Kidney glomerular epithelial cell (primary cell): ENCODE measurements around the gene IFNA2.
A peak's percentile ranks its signal among the peaks of the same experiment; 100 is the strongest.
"Not testable (repeated sequence)": the region's sequence is repeated elsewhere in the genome, so short reads cannot be mapped to it uniquely, and the experiment has no call there.

ENCODE experiments used
- DNase-seq: peaks from one replicate; lab custom pipeline; 2025; lab: John Stamatoyannopoulos, UW

The IFNA2 gene

DNA sequence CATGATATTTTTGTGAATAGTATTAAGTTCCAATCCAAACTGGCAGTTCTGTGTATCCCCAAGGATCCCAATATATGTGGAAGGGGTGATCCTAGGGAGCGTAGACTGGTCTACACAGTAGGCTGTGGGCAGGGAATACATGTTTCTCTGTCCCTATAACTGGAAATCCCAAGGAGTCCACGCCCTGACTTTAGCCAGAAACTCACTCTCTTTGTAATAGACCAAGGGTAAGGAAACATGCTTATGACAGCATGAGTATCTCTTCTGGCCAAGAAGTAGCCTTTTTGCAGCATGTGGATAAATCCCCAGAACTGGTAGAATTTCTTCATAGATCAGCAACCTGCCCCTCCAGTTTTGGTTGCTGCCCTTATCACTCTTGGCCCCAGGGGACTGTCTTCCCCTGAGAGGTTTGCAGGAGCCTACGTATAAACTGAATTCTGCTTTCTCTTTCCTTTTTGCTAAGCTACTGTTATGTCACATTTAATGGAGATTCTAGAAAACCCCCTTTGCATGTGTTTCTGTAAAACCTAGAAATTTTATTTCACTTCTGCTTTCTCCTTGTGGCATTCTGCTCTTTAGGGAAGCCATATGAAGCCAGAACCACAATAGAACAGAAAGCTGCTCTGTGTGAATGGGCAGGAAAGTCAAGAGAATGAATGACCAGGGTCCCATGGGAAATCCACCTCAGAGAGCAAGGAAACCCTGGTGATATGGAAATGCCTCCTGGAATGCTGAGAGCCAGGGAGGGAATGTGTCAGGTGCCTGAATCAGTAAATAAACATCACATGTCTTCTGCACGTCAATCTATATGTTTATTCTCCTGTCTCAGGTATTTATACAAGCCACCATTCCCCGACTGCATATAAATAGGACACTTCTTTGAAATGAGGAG lies 3.5 kb downstream of the IFNA2 start:
- DNase-seq, result no peak

DNA sequence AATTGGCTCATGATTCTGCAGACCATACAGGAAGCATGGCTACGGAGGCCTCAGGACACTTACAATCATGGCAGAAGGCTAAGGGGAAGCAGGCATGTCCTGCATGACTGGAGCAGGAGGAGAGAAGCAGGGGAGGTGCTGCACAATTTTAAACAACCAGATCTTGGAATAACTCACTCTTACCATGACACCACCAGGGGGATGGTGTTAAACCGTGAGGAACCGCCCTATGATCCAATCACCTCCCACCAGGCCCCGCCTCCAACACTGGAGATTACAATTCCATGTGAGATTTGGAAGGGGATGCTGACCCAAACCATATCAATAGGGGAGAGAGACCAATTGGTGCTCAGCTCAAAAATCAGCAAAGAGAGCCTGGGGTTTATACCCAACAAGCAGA lies 13.7 kb downstream of the IFNA2 start:
- not testable (repeated sequence) for DNase-seq

- DNase-seq, result no peak
These were observed 17.2 kb downstream of the IFNA2 start, which contains the start of gene IFNA13 for GRCh38 chr9:21367957-21368356. TSS of gene IFNA13 (minus strand) at chr9:21368057. CDS start at chr9:21368010, 47 bp downstream.

GRCh38 chr9:21367169-21367568 lies 18.0 kb downstream of the IFNA2 start:
- not testable (repeated sequence) for DNase-seq

GRCh38 chr9:21362287-21362686 lies 22.9 kb downstream of the IFNA2 start:
- DNase-seq, result no peak

DNA sequence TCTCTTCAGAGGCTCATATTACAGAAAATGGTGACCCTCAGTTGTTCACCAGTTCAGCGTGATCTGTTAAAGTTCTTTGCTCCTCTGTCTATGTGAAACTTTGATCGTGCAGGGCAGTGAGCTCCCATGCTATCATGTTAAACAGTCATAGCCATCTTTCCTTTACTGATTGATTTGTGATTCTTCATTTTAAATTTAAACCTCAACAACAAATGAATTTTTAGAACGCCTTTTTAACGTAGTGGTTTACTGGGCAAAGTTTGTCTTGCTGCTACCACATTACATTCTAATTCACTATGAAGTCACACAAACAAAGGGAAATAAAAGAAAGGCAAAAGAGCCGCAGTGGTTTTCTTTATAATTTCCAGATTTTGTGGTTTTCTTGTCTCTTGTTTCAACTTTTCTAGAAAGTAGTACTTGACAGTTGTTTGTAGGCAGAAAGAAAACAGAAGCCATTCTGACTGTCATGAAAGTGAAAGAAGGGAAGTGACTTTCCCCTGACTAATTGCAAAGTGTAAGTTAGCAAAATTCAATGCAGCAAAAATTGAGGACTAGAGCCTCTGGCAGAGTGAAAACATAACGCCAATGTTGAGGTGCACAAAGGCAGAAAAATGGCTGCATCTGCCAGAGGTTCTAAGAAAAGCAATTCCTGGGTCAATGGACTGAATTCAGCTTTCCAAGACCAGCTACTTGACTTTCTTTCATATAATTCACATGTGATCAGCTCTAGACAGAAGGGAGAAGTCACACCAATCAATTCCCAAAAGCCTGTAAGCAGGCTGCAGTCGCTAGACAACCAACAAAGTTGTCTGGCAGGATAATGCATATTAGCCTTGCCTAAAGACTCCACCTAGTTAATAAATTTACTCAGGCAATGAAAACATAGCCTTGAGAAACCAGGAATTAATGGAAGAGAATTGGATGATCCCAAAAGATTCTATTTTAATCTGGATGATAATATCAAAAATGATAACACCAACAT lies 27.4 kb downstream of the IFNA2 start:
- no peak for DNase-seq

- no peak for DNase-seq
These were observed 34.4 kb downstream of the IFNA2 start, which contains the start of gene IFNA6 for GRCh38 chr9:21350787-21351186. TSS of gene IFNA6 (minus strand) at chr9:21350887. CDS start at chr9:21350887, 0 bp downstream.

- DNase-seq, result no peak
These were observed 36.7 kb downstream of the IFNA2 start for GRCh38 chr9:21348430-21348970.

GRCh38 chr9:21340735-21341134 lies 44.5 kb downstream of the IFNA2 start:
- no peak for DNase-seq

GRCh38 chr9:21336457-21336856 lies 48.7 kb downstream of the IFNA2 start:
- no peak for DNase-seq

- DNase-seq, result peak; percentile 88
These were observed 50.2 kb downstream of the IFNA2 start, which contains the start of gene KLHL9 for GRCh38 chr9:21334701-21335632. TSS of gene KLHL9 (minus strand) at chr9:21335404. CDS start at chr9:21334859, 545 bp downstream.
